Measurements from ENCODE around the gene RHEB.

The RHEB gene

GRCh38 chr7:151505836-151506468 is 13.7 kb downstream of the RHEB start:
- DNase-seq: no peak
- Histone ChIP-seq H3K36me3 (replicated peaks) (no peaks in the 10 kb centered on the region), H3K27ac (no peak overlapping the region), H3K27me3 (replicated peaks) (no peaks in the 10 kb centered on the region), H3K4me3 (ENCODE audit: low read depth, low read length) (no peak overlapping the region)
- TF ChIP-seq CTCF (IDR thresholded peaks at IDR 0.05; ENCODE audit: low read depth, low read length, missing control alignments): no peak
- in situ Hi-C loops (cut with HindIII; ENCODE audit: low pct_ligation_motif_present, low sequenced_read_pairs): no loop called here

DNA sequence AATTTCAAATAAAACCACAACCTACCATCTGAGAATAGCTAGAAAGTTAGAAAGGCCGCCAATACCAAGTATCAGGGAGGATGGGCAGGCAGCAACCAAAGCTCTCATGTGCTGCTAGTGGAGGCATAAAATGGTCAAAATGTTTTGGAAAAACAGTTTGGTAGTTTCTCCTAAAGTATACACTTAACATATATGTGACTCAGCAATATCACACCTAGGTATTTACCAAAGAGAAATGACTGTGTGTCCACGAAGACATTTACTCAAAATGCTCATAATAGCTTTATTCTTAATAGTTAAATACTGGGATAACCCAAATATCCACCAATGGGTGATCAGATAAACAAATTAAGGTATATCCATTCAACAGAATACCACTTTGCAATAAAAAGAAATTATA is 14.3 kb downstream of the RHEB start:
- H3K27me3 ChIP-seq (replicated peaks): no peaks in the 10 kb centered on the region
- no peak for DNase-seq
- TF ChIP-seq CTCF (IDR thresholded peaks at IDR 0.05; ENCODE audit: low read depth, low read length, missing control alignments): no peak
- no peak overlapping the region for H3K4me3 ChIP-seq (ENCODE audit: low read depth, low read length)
- no peaks in the 10 kb centered on the region for H3K36me3 ChIP-seq (replicated peaks)
- no peak overlapping the region for H3K27ac ChIP-seq
- in situ Hi-C loops (cut with HindIII; ENCODE audit: low pct_ligation_motif_present, low sequenced_read_pairs): no loop called here

DNA sequence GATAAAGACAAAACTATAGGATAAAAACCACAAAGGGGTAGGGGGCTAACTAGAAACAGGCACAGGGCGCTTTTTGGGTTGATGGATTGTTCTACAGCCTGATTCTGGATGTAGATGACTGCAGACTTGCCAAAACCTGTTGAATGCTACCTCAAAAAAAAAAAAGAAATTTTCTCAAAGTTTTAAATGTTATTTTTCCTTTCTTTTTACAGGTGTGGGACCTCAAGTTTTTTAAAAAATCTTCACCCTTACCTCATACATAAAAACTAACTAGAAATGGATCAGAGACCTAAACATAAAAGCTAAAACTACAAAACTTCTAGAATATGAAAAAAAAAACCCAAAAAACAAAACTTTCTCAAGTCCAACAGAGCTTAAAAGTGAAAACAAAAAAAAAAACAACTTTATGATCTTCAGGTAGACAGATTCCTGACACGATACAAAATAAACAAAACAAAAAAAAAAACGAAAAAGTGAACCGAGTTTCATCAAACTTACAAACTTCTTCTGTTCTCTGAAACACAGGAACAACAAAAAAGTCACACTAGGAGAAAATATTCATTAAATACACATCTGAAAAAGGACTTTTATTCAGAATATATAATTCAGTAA is 14.9 kb downstream of the RHEB start:
- H3K27ac ChIP-seq: no peak overlapping the region
- TF ChIP-seq CTCF (IDR thresholded peaks at IDR 0.05; ENCODE audit: low read depth, low read length, missing control alignments): no peak
- H3K27me3 ChIP-seq (replicated peaks): no peaks in the 10 kb centered on the region
- in situ Hi-C loops (cut with HindIII; ENCODE audit: low pct_ligation_motif_present, low sequenced_read_pairs): no loop called here
- no peaks in the 10 kb centered on the region for H3K36me3 ChIP-seq (replicated peaks)
- DNase-seq: no peak
- H3K4me3 ChIP-seq (ENCODE audit: low read depth, low read length): no peak overlapping the region

DNA sequence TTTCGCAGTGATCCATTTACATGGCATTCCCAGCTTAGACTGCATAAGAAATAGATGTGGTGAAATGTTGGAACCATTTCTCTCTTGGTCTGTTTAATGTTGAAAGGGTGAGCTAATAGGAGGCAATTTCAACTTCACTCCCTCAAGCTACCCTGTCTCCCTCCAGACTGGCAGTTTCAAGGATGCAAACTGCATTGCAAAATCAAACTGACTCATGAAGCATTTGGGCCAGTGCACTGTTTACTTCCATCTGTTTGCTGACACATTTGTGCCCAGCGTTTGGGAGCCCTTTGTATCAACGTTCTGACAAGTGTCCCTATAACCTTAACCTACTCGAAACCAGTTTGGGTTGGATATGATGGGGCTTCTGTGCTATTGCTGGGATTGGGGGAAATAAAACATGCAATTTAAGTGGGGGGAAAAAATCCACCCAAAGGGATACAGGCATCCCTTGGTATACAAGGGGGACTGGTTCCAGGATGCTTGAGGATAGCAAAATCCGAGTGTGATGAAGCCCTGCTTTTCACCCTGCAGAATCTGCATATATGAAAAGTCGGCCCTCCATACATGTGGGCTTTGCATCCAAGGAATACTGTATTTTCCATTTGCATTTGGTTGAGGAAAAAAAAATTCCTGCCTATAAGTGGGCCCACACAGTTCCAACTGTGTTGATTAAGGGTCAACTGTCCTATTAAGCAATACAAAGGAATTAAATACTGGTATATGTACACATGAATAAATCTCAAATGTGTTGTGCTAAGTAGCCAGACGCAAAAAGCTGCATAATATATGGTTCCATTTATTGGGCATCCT is 15.6 kb downstream of the RHEB start:
- no peak for TF ChIP-seq CTCF (IDR thresholded peaks at IDR 0.05; ENCODE audit: low read depth, low read length, missing control alignments)
- Histone ChIP-seq H3K4me3 (ENCODE audit: low read depth, low read length) (no peak overlapping the region), H3K36me3 (replicated peaks) (no peaks in the 10 kb centered on the region), H3K27me3 (replicated peaks) (no peaks in the 10 kb centered on the region), H3K27ac (no peak overlapping the region)
- DNase-seq: peak; percentile 61
- in situ Hi-C loops (cut with HindIII; ENCODE audit: low pct_ligation_motif_present, low sequenced_read_pairs): no loop called here

GRCh38 chr7:151501676-151502075 is 18.0 kb downstream of the RHEB start:
- Histone ChIP-seq H3K36me3 (replicated peaks) (no peaks in the 10 kb centered on the region), H3K27me3 (replicated peaks) (no peaks in the 10 kb centered on the region), H3K27ac (no peak overlapping the region), H3K4me3 (ENCODE audit: low read depth, low read length) (no peak overlapping the region)
- no peak for DNase-seq
- no peak for TF ChIP-seq CTCF (IDR thresholded peaks at IDR 0.05; ENCODE audit: low read depth, low read length, missing control alignments)
- in situ Hi-C loops (cut with HindIII; ENCODE audit: low pct_ligation_motif_present, low sequenced_read_pairs): no loop called here
